ENCODE data around the gene PSMD12.
"Not testable (repeated sequence)": the region's sequence is repeated elsewhere in the genome, so short reads cannot be mapped to it uniquely, and the experiment has no call there.

The PSMD12 gene

DNA sequence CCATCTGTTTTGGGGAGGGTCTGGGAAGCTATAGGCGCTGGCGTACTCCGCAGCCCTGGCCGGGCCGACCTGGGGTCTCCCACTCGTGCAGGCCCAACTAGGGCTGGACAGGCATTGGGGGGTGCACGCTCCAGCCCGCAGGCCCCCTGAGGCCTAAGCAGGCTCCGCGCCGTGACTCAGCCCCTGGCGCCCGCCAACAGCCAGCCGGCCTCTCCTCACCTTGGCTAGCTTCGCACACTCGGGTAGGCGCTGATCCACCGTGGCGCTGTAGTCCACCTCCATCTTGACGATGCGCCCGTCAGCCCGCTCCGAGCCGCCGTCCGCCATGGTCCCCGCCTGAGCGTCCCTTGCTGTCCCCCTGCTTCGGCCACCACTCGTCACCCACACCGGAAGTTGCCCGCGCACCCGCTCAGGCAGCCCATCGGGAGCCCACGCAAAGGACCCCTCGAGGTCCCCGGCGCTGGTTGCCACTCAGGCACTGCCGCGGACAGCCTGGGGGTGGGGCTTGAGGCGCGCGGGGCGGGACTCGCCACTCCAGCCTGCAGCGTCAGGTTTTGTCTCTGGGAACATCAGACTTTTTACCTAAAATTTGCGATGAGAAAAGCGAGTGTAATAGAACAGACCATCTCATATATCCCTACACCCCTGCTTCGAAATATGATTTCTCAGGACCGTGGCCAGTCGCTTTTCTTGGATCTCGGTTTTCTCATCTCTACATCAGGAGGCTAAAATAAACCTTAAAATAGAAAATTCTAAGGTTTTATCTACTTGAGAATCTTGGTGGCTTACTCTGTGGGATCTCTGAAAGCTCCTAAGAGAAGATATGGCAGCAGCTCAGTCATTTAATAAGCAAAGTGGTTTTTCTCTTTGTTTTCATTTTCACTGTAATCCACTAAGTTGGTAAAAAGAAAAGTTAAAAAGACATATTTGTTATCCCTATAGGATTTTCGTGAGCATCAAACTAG, at the start of gene PSMD12:
PSMD12 (minus strand) TSS at position 385 of the 965 bp plus-strand sequence; CDS start at position 327, 58 bp downstream.
- peak; percentile 81 for DNase-seq

DNA sequence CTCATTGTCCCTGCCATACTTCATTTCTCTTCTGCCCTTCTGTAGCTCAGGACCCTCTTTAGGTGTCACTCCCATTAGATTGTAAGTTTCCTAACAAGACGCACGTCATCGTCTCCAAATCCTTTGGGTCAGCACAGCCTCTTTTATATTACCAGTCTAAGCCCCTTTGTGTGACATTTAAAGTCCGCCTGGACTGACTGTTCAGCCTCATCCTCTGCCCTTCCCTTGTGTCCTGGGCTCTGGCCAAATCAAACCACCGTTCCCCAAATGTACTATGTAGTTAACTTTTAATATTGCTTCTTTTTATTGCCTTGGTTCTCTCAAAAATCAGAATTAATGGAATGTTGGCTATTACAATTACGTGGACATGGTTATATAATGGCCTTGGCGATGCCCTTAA, 48.9 kb upstream of the PSMD12 start:
- DNase-seq = no peak

GRCh38 chr17:67414559-67414958, 48.2 kb upstream of the PSMD12 start:
- DNase-seq = no peak

- DNase-seq = no peak
These were observed 47.8 kb upstream of the PSMD12 start for GRCh38 chr17:67414130-67414529.

DNA sequence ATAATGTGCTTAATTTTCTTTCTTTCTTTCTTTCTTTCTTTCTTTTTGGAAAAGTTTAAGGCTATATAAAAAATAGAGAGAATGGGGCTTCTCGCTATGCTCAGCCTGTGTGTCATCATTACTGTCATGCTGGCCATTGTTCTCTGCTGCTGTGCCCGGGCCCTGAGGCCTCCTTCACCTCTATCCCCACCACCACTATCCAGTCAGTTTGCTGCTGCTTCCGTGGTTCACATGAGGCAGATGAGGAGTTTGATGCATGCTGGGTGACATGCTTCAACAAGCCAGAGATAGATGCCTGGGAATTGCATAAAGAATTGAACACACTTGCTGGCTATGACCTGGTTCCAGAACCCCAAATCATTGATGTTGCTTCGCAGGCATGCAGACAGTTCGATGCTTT, 47.0 kb upstream of the PSMD12 start:
- DNase-seq = no peak

GRCh38 chr17:67412941-67413340, 46.6 kb upstream of the PSMD12 start:
- DNase-seq = no peak

DNA sequence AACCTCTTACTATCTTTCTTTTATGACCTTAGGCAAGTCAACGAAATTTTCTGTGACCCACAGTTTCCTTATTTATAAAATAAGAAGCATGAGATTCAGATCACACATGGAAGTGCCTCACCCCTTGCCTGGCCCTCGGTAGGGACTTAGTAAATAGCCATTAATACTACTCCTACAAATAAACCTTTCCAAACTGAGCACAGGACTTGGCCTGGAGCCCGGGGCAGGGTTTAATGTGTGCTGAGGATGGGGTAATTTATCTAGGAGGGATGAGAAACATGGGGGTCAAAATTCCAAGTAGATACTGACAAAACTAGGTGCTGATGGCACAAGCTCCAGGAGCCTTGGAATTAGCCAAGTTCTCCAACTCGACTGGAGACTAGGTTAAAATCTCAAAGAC, 45.7 kb upstream of the PSMD12 start:
- no peak for DNase-seq

- DNase-seq = no peak
These were observed 45.0 kb upstream of the PSMD12 start for GRCh38 chr17:67411397-67411796.

- DNase-seq = not testable (repeated sequence)
These were observed 42.1 kb upstream of the PSMD12 start for GRCh38 chr17:67408455-67408830.

- no peak for DNase-seq
These were observed 37.1 kb upstream of the PSMD12 start for GRCh38 chr17:67403483-67403882.

DNA sequence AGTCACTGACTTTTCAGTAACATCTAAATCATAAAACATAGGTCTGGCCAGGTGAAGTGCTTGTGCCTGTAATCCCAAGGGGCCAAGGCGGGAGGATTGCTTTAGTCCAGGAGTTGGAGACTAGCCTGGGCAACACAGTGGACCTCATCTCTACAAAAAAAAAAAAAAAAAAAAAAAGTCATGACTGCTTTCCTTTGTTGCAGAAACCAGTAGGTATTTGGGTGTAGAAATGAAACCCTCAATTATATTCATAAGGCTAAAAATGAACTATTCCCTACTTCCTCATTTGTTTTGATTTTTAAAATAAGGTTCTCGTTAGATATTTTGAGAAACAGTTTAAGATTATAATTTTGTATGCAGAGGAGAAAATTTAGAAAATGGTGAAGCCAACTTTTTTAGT, 36.7 kb upstream of the PSMD12 start:
- no peak for DNase-seq

DNA sequence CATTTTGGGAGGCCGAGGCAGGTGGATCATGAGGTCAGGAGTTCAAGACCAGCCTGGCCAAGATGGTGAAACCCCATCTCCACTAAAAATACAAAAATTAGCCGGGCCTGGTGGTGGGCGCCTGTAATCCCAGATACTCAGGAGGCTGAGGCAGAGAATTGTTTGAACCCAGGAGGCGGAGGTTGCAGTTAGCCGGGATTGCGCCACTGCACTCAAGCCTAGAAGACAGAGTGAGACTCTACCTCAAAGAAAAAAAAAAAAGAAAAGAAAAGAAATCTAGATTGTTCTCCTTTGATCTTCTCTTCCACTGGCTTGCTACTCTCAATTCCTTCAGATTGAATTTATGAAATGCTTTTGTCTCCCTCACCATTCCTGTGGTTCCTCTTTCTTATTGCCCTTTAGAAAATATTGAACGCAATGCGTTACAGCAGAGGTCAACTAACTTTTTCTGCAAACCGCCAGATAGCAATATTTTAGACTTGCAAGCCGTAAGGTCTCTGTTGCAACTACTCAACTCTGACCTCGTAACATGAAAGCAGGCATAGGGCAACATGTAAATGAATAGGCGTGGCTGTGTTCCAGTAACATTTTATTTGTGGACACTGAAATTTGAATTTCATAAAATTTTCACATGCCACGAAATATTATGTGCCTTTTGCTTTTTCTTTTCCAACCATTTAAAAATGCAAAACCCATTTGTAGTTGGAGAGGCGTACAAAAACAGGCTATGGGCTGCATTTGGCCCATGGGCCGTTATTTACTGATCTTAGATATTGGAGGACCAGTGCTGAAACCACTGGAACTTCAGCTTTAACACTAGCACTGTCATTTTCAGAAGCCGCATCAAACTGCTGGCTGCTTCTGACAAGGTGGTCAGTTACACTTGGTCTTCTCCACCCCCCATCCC, 35.5 kb upstream of the PSMD12 start:
- DNase-seq = no peak

DNA sequence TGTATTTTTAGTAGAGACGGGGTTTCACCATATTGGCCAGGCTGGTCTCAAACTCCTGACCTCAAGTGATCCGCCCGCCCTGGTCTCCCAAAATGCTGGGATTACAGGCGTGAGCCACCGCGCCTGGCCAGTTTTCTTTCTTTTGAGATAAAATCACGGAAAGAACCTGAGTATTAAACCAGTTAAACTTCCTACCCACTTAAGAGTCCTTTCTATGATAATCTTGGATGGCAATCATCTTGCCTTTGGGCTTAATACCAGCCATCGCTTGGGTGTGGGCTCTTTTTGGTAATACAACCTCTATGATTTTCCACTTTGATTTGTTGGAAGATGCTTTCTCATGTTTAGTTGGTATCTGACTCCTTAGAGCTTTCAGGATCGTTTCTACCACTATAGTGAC, 34.7 kb upstream of the PSMD12 start:
- DNase-seq = no peak

GRCh38 chr17:67400193-67400592, 33.8 kb upstream of the PSMD12 start:
- no peak for DNase-seq

DNA sequence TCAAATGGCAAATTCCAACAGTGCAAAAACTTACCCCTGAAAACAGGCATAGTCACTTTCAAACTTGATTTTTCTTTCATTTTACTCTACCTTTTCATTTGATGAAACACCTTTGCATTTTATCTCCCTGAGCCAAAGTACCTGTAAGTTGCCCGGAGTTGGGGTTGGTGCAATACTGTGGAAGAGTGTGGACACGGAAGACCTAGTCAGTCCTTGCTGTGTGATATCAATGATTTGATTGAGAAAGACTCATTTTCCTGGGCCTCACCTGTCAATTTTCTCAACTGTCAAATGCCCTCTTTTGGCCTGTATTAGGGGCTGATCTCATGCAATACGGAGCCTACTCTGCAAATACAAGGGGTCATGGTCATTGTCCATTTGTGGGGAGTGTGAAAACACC, 33.3 kb upstream of the PSMD12 start:
- DNase-seq = no peak

GRCh38 chr17:67393809-67394397, 27.5 kb upstream of the PSMD12 start:
- no peak for DNase-seq

DNA sequence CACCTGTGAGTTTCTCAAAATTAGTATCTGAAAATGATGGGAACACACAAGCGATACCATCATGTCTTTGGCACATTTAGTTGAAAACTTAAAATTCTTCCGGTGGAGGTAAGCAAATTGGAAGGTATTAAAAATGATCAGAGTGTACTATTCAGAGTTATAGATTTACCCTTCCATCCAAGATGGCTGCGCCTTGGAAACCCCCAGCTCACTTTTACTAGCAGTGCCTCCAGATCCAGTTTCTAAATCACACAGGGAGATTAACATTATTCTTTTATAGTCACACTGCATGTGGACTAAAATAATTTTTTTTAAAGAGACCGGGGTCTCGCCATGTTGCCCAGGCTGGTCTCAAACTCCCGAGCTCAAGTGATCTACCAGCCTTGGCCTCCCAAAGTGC, 25.7 kb upstream of the PSMD12 start:
- DNase-seq = no peak

DNA sequence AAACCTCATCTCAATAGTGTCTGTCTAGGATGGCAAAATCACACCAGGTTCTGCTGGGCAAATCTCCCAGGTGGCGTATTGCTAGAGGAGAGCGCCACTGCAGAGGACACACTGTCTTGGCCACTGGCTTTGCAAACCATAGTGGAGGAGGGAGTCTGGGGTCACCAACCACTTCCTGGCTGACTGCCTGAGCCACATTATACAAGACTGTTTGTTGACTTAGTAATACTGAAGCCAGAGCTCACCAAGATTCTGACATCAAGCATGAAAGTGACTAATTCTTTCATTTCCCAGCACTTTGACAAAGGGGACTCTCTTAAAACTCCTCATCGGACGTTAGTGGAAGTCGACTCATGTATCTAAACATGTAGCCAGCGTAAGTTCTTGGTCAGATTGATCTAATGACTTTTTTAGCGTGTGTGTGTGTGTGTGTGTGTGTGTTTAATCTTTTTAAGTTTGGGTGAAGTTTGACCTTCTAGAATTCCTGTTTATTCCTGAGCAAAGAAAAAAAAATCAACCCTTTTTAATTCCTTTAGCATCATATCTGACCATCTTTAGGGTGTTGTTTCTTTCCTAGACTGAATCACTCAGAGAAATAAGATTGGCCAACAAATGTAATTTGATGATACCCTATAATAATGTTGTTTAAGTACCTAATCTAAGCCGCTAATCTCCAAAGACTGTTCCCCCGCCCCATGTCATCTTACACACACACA, 24.4 kb upstream of the PSMD12 start:
- DNase-seq = peak; percentile 74

- DNase-seq = no peak
These were observed 23.7 kb upstream of the PSMD12 start for GRCh38 chr17:67390006-67390645.

DNA sequence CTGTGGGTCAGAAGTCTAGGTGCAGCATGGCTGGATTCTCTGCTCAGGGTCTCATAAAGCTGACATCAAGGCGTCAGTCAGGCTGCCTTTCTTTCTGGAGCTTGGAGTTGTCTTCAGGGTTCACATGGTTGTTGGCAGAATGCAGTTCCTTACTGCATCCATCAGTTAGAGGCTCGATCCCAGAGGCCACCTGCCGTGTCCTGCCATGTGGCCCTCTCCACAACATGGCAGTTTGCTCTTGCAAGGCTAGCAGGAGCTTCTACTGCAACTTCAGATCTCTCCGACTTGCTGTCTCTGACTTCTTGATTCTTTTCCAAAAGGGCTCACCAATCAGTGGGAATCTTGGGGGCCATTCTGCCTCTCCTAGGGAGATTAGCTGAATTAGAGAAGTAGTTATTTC, 22.6 kb upstream of the PSMD12 start:
- DNase-seq = no peak

DNA sequence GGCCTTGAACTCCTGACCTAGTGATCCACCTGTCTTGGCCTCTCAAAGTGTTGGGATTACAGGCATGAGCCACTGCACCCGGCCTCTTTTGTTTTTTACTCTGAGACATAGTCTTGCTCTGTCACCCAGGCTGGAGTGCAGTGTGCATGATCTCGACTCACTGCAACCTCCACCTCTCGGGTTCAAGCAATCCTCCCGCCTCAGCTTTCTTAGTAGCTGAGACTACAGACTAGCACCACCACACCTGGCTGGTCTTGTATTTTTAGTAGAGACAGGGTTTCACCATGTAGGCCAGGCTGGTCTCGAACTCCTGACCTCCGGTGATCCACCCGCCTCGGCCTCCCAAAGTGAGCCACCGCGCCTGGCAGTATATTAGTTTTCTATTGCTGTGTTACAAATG, 22.2 kb upstream of the PSMD12 start:
- DNase-seq = not testable (repeated sequence)

DNA sequence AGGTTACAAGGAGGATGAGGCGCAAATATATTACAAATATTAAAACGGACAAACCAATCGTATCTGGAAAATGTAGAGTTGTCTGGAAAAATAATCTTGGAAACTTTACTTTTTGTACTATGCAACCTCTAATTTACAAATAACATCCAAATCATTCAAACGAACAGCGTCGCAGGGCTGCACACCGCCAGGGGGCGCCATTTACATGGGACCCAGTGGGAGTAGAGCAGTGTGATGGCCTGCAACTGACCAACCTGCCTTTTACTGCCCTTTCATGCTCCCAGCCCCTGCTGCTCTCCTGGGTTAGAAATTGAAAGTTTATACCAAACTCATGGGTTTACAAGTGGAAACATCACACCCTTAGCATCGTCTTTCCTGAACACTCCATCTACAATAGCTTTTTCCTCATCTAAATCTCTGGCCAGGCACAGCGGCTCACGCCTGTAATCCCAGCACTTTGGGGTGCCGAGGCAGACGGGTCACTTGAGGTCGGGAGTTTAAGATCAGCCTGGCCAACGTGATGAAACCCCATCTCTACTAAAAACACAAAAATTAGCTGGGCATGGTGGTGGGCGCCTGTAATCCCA, 20.7 kb upstream of the PSMD12 start:
- no peak for DNase-seq

Data from amniotic stem cell (primary cell).